AG04450 (cell line): Measurements from ENCODE around the gene ZDHHC14. TPM values are rescaled to one million over a fixed set of nuclear protein-coding genes. Genes with fewer than 3 reads are reported as not detected.

Experiments
- CTCF ChIA-PET: fragments of 300-600, 350-600 bp; formaldehyde crosslinking; extraction: SDS; loops from one replicate; lab custom pipeline; 2022; ENCODE audit warnings: antibody characterized with exemption, inconsistent platforms; lab: Charles Lee
- POLR2A ChIA-PET: fragments of 350-600 bp; formaldehyde crosslinking; extraction: SDS; loops from one replicate; lab custom pipeline; 2021; ENCODE audit warnings: antibody characterized with exemption, inconsistent platforms; lab: Yijun Ruan, JAX
- DNase-seq: peaks from one replicate; pipeline ENCODE4 v3.0.0-alpha.2; 2011; ENCODE audit warnings: low read depth, low spot score
- H3K27ac ChIP-seq: one replicate; pipeline ENCODE4 v1.5.1; 2012; ENCODE audit warnings: low read depth, low read length, control low read depth
- H3K27me3 ChIP-seq: one replicate; pipeline ENCODE4 v1.6.0; 2012; ENCODE audit warnings: low read length; ENCODE audit not compliant: control insufficient read depth, insufficient read depth
- H3K4me3 ChIP-seq: 2 replicates; pipeline ENCODE4 v1.5.1; 2011; ENCODE audit warnings: mild to moderate bottlenecking, low read depth, low read length, control low read depth
- H3K9me3 ChIP-seq: 2 replicates; pipeline ENCODE4 v1.5.1; 2012; ENCODE audit warnings: low read length; ENCODE audit not compliant: control insufficient read depth, insufficient read depth
- polyA plus RNA-seq: library from polyadenylated mRNA; depleted of rRNA; stranded (reverse); fragments of >200 nt; gene quantifications from 2 replicates; pipeline ENCODE4 v1.2.3, GENCODE V29; 2011
- TF ChIP-seq, protein P1 (sequence below): IDR thresholded peaks from 2 replicates; pipeline ENCODE4 v1.5.1; 2011; ENCODE audit warnings: low read depth, low read length, control low read depth, inconsistent platforms

Gene ZDHHC14
- polyA plus RNA-seq, 1 experiment, result 2.2 TPM

DNA sequence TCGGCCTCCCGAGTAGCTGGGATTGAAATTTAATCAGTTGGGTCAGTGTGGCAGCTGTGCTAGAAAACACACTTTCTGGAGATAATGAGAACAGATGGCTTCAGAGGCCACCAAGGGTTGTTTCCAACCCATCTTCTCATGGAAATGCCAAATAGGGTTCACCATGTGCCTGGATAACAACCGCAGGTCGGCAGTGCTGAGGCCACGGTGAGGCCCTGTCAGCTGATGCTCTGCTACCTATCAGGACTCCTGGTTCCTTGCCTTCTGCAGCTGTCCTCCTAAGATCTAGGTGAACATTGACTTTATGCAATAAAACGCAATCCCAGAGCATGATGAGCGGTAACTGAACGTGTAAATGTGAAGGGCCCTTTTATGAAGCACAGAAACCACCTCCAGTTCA lies 302.7 kb downstream of the ZDHHC14 start:
- DNase-seq, result no peak
- CTCF ChIA-PET, result no interaction called here
- no peak overlapping the region for H3K27ac ChIP-seq
- H3K4me3 ChIP-seq, result no peak overlapping the region
- TF ChIP-seq, protein P1, sequence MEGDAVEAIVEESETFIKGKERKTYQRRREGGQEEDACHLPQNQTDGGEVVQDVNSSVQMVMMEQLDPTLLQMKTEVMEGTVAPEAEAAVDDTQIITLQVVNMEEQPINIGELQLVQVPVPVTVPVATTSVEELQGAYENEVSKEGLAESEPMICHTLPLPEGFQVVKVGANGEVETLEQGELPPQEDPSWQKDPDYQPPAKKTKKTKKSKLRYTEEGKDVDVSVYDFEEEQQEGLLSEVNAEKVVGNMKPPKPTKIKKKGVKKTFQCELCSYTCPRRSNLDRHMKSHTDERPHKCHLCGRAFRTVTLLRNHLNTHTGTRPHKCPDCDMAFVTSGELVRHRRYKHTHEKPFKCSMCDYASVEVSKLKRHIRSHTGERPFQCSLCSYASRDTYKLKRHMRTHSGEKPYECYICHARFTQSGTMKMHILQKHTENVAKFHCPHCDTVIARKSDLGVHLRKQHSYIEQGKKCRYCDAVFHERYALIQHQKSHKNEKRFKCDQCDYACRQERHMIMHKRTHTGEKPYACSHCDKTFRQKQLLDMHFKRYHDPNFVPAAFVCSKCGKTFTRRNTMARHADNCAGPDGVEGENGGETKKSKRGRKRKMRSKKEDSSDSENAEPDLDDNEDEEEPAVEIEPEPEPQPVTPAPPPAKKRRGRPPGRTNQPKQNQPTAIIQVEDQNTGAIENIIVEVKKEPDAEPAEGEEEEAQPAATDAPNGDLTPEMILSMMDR, result no peak
- H3K27me3 ChIP-seq, result peaks cover 25% of the 10 kb centered on the region
- no peaks in the 10 kb centered on the region for H3K9me3 ChIP-seq
- POLR2A ChIA-PET, result no interaction called here

DNA sequence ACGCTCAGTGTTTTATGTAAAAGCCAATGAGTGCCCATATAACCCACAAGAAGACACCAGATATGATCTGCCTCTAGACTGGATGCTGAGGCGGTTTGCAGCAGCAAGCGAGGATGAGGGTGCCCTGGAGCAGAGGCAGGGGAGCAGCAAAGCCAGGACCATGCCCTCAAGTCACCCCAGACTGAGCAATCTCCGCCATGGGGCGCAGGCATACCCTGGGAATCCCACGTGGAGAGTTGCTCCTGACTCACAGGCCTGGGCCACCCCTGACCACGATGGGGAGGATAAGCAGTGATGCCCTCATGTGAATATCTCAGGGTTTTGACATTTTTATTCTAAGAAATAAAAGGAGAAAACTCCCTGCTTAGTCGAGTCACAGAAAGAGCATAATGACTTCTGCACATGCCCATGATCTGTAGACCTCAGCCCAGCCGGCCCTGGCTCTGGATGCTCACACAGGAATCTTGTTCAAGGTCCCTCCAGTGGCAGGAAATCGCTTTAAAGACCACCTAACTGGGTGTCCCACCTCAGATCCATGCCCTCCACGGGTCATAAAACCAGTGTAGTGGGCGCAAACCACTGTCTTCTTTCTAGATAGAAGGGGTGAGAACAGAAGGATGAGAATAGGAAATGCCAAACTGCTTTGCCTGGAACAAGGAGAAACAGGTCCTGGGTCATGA lies 303.8 kb downstream of the ZDHHC14 start:
- Histone ChIP-seq H3K4me3 (no peak overlapping the region), H3K27ac (no peak overlapping the region), H3K27me3 (peaks cover 25% of the 10 kb centered on the region), H3K9me3 (no peaks in the 10 kb centered on the region)
- no peak for DNase-seq
- TF ChIP-seq, protein P1, result no peak
- CTCF ChIA-PET, result interaction anchor here (1.3 kb wide), 1 partner anchor 18 kb away, joined by 3 read pairs; no protein-coding TSS in a partner anchor
- POLR2A ChIA-PET, result no interaction called here

DNA sequence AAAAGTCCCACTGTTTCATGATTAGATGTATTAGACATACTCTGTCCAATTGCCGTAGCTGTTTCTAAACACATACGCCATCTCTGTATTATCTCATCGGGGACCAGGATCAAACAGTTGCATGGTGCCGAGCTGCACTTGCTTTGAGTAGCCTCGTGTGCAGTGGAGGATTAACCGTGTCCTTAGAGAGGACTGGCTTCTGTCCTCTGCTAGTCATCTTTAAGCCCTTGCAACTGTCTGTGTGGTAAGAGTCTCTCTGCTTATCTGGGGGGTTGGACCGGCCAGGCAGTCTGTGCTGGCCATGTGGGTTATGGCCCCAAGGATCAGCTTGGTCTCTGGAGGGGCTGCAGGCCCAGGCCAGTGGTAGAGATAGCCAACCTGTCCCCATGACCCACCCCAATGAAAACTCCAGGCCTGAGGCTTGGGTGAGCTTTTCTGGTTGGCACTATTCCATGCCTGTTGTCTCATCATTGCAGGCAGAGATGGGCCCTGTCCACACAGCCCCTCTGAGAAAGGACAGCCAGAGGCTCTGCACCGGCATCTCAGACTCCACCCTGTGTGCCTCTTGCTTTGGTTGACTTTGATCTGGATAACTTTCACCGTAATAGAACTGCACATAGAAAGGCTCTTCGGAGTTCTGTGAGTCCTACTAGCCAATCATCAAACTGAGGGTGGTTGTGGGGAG lies 304.7 kb downstream of the ZDHHC14 start:
- Histone ChIP-seq H3K4me3 (no peak overlapping the region), H3K27me3 (peaks cover 27% of the 10 kb centered on the region), H3K27ac (no peak overlapping the region), H3K9me3 (no peaks in the 10 kb centered on the region)
- no peak for DNase-seq
- POLR2A ChIA-PET, result interaction anchor here (0.6 kb wide), 1 partner anchor 270 kb away, joined by 3 read pairs; no protein-coding TSS in a partner anchor
- CTCF ChIA-PET, result interaction anchor here (0.8 to 1.2 kb wide), 3 partner anchors 19 to 371 kb away, joined by 3 to 7 read pairs (median 6); no protein-coding TSS in a partner anchor
- TF ChIP-seq, protein P1, result no peak

DNA sequence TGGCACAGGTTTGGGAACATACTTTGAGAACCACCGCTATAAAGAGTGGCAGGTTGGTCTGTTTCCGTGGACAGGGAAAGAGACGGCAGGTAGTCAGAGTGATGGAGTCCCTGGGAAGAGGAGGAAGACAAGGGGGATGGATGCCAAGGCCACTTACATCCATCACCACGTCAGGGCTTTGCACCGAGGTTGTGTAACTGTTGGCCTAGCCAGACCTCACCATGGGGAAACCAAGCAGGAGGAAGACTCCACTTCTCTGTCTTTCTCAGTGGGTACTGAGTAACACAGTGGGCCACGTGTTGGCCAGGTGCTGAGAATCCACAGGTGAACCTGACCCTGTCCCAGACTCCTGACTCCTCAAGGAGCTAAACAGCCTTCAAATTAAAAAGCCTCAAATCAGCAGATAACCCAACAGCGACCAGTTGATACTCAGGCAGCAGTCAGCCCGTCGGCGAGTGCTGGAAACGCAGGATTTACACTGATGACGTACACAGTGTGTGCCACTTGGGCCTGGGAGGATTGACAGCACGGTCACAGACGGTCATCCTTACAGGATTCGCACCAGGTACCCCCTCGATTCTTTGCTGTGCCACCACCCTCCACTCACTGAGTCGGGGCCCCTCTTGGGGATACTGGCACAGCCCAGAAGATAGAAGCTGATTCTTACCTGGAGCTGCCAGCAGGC lies 307.4 kb downstream of the ZDHHC14 start:
- ChIA-PET POLR2A (no interaction called here), CTCF (interaction anchor here (0.6 to 2.2 kb wide), 5 partner anchors 23 to 373 kb away, joined by 3 to 12 read pairs (median 4); no protein-coding TSS in a partner anchor)
- Histone ChIP-seq H3K27me3 (peaks cover 36% of the 10 kb centered on the region), H3K27ac (no peak overlapping the region), H3K9me3 (no peaks in the 10 kb centered on the region), H3K4me3 (no peak overlapping the region)
- TF ChIP-seq, protein P1, result no peak
- no peak for DNase-seq
